ENCODE measurements around the gene CHST8.

CHST8 gene

GRCh38 chr19:33721735-33722297 is 100.1 kb downstream of the CHST8 start:
- Histone ChIP-seq H3K4me3 (ENCODE audit: low read length) (no peak overlapping the region), H3K9me3 (ENCODE audit: control insufficient read depth, low read length) (peaks cover under 1% of the 10 kb centered on the region), H3K4me1 (ENCODE audit: control insufficient read depth, insufficient read depth, low read length) (no peaks in the 10 kb centered on the region)

GRCh38 chr19:33722456-33723239 is 100.9 kb downstream of the CHST8 start:
- Histone ChIP-seq H3K36me3 (ENCODE audit: control insufficient read depth, insufficient read depth, low read length, severe bottlenecking) (no peaks in the 10 kb centered on the region), H3K4me3 (ENCODE audit: low read length) (no peak overlapping the region), H3K27me3 (replicated peaks; ENCODE audit: control insufficient read depth, insufficient read depth, low read length) (peaks cover 16% of the 10 kb centered on the region), H3K4me1 (ENCODE audit: control insufficient read depth, insufficient read depth, low read length) (no peaks in the 10 kb centered on the region), H3K9ac (ENCODE audit: low read length) (no peak overlapping the region), H3K9me3 (ENCODE audit: control insufficient read depth, low read length) (no peaks in the 10 kb centered on the region)
- DNase-seq (ENCODE audit: low read depth), result no peak

More at GRCh38 chr19:33721735-33722297, 100.1 kb downstream of the CHST8 start:
- Histone ChIP-seq H3K9ac (ENCODE audit: low read length) (no peak overlapping the region), H3K27me3 (replicated peaks; ENCODE audit: control insufficient read depth, insufficient read depth, low read length) (peaks cover 16% of the 10 kb centered on the region), H3K36me3 (ENCODE audit: control insufficient read depth, insufficient read depth, low read length, severe bottlenecking) (no peaks in the 10 kb centered on the region)
- no peak for DNase-seq (ENCODE audit: low read depth)

GRCh38 chr19:33723512-33723911 is 101.8 kb downstream of the CHST8 start:
- no peak for DNase-seq (ENCODE audit: low read depth)
- H3K4me3 ChIP-seq (ENCODE audit: low read length), result no peak overlapping the region
- H3K9me3 ChIP-seq (ENCODE audit: control insufficient read depth, low read length), result peaks cover under 1% of the 10 kb centered on the region
- H3K36me3 ChIP-seq (ENCODE audit: control insufficient read depth, insufficient read depth, low read length, severe bottlenecking), result no peaks in the 10 kb centered on the region
- peaks cover 21% of the 10 kb centered on the region for H3K27me3 ChIP-seq (replicated peaks; ENCODE audit: control insufficient read depth, insufficient read depth, low read length)
- H3K4me1 ChIP-seq (ENCODE audit: control insufficient read depth, insufficient read depth, low read length), result no peaks in the 10 kb centered on the region
- H3K9ac ChIP-seq (ENCODE audit: low read length), result no peak overlapping the region

- Histone ChIP-seq H3K9me3 (ENCODE audit: control insufficient read depth, low read length) (peaks cover 7% of the 10 kb centered on the region), H3K36me3 (ENCODE audit: control insufficient read depth, insufficient read depth, low read length, severe bottlenecking) (no peaks in the 10 kb centered on the region), H3K4me3 (ENCODE audit: low read length) (no peak overlapping the region), H3K27me3 (replicated peaks; ENCODE audit: control insufficient read depth, insufficient read depth, low read length) (peaks cover 22% of the 10 kb centered on the region), H3K4me1 (ENCODE audit: control insufficient read depth, insufficient read depth, low read length) (no peaks in the 10 kb centered on the region), H3K9ac (ENCODE audit: low read length) (no peak overlapping the region)
- DNase-seq (ENCODE audit: low read depth), result no peak
Observed at GRCh38 chr19:33724021-33724720, 102.4 kb downstream of the CHST8 start.

GRCh38 chr19:33724721-33725060 is 102.9 kb downstream of the CHST8 start:
- Histone ChIP-seq H3K4me1 (ENCODE audit: control insufficient read depth, insufficient read depth, low read length) (no peaks in the 10 kb centered on the region), H3K36me3 (ENCODE audit: control insufficient read depth, insufficient read depth, low read length, severe bottlenecking) (no peaks in the 10 kb centered on the region), H3K9ac (ENCODE audit: low read length) (no peak overlapping the region), H3K27me3 (replicated peaks; ENCODE audit: control insufficient read depth, insufficient read depth, low read length) (peaks cover 22% of the 10 kb centered on the region), H3K4me3 (ENCODE audit: low read length) (no peak overlapping the region), H3K9me3 (ENCODE audit: control insufficient read depth, low read length) (peaks cover 12% of the 10 kb centered on the region)
- no peak for DNase-seq (ENCODE audit: low read depth)

- H3K4me3 ChIP-seq (ENCODE audit: low read length), result no peak overlapping the region
- no peak overlapping the region for H3K9ac ChIP-seq (ENCODE audit: low read length)
- no peak for DNase-seq (ENCODE audit: low read depth)
- H3K9me3 ChIP-seq (ENCODE audit: control insufficient read depth, low read length), result peaks cover 12% of the 10 kb centered on the region
- no peaks in the 10 kb centered on the region for H3K36me3 ChIP-seq (ENCODE audit: control insufficient read depth, insufficient read depth, low read length, severe bottlenecking)
- no peaks in the 10 kb centered on the region for H3K4me1 ChIP-seq (ENCODE audit: control insufficient read depth, insufficient read depth, low read length)
- peaks cover 22% of the 10 kb centered on the region for H3K27me3 ChIP-seq (replicated peaks; ENCODE audit: control insufficient read depth, insufficient read depth, low read length)
Observed at GRCh38 chr19:33725567-33725966, 103.8 kb downstream of the CHST8 start.

- no peaks in the 10 kb centered on the region for H3K4me1 ChIP-seq (ENCODE audit: control insufficient read depth, insufficient read depth, low read length)
- no peak overlapping the region for H3K4me3 ChIP-seq (ENCODE audit: low read length)
- peaks cover 12% of the 10 kb centered on the region for H3K9me3 ChIP-seq (ENCODE audit: control insufficient read depth, low read length)
- H3K36me3 ChIP-seq (ENCODE audit: control insufficient read depth, insufficient read depth, low read length, severe bottlenecking), result no peaks in the 10 kb centered on the region
- peaks cover 25% of the 10 kb centered on the region for H3K27me3 ChIP-seq (replicated peaks; ENCODE audit: control insufficient read depth, insufficient read depth, low read length)
- no peak for DNase-seq (ENCODE audit: low read depth)
- H3K9ac ChIP-seq (ENCODE audit: low read length), result no peak overlapping the region
Observed at GRCh38 chr19:33726756-33727155, 105.0 kb downstream of the CHST8 start.

GRCh38 chr19:33727331-33727998 is 105.7 kb downstream of the CHST8 start:
- Histone ChIP-seq H3K36me3 (ENCODE audit: control insufficient read depth, insufficient read depth, low read length, severe bottlenecking) (no peaks in the 10 kb centered on the region), H3K4me1 (ENCODE audit: control insufficient read depth, insufficient read depth, low read length) (no peaks in the 10 kb centered on the region), H3K27me3 (replicated peaks; ENCODE audit: control insufficient read depth, insufficient read depth, low read length) (peaks cover 26% of the 10 kb centered on the region), H3K9ac (ENCODE audit: low read length) (no peak overlapping the region), H3K9me3 (ENCODE audit: control insufficient read depth, low read length) (peaks cover 12% of the 10 kb centered on the region), H3K4me3 (ENCODE audit: low read length) (no peak overlapping the region)
- no peak for DNase-seq (ENCODE audit: low read depth)

DNA sequence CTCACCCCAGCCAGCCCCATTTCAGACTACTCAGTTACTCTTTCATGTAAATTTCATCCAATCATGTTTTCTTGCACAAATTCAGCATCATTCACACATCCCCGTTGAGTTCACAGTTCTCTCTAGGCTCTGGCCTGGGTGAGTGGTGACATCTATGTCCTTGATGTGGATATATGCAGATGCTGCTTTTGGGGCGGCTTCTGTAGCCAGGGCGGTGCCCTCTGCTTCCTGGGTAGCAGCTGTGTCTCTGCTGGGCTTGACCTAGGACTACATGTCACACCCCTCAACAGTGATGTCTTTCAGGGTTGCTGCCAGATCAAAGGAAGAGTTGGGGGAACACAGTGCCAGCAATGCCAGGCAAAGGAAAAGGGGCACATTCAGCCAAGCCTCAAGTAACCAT is 106.4 kb downstream of the CHST8 start:
- Histone ChIP-seq H3K27me3 (replicated peaks; ENCODE audit: control insufficient read depth, insufficient read depth, low read length) (peaks cover 24% of the 10 kb centered on the region), H3K4me1 (ENCODE audit: control insufficient read depth, insufficient read depth, low read length) (no peaks in the 10 kb centered on the region), H3K4me3 (ENCODE audit: low read length) (no peak overlapping the region), H3K36me3 (ENCODE audit: control insufficient read depth, insufficient read depth, low read length, severe bottlenecking) (no peaks in the 10 kb centered on the region), H3K9me3 (ENCODE audit: control insufficient read depth, low read length) (peaks cover 12% of the 10 kb centered on the region), H3K9ac (ENCODE audit: low read length) (no peak overlapping the region)
- no peak for DNase-seq (ENCODE audit: low read depth)

DNA sequence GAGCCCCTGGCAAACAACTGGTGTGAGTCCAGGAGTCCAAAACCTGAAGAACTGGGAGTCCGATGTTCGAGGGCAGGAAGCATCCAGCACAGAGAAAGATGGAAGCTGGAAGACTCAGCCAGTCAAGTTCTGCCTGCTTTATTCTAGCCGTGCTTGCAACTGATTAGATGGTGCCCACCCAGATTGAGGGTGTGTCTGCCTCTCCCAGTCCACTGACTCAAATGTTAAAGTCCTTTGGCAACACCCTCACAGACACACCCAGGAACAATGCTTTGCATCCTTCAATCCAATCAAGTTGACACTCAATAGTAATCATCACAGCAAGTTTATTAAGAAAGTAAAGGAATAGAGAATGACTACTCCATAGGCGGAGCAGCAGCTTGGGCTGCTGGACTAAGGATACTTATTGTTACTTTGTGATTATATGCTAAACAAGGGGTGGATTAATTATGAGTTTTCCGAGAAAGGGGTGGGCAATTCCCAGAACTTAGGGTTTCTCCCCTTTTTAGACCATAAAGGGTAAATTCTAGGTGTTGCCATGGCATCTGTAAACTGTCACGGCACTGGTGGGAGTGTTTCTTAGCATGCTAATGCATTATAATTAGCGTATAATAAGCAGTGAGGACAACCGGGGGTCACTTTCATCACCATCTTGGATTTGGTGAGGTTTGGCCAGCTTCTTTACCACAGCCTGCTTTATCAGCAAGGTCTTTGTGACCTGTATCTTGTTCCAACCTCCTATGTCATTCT is 109.3 kb downstream of the CHST8 start:
- Histone ChIP-seq H3K36me3 (ENCODE audit: control insufficient read depth, insufficient read depth, low read length, severe bottlenecking) (no peaks in the 10 kb centered on the region), H3K9me3 (ENCODE audit: control insufficient read depth, low read length) (peaks cover 12% of the 10 kb centered on the region), H3K4me3 (ENCODE audit: low read length) (no peak overlapping the region), H3K9ac (ENCODE audit: low read length) (no peak overlapping the region), H3K4me1 (ENCODE audit: control insufficient read depth, insufficient read depth, low read length) (no peaks in the 10 kb centered on the region), H3K27me3 (replicated peaks; ENCODE audit: control insufficient read depth, insufficient read depth, low read length) (peaks cover 22% of the 10 kb centered on the region)
- no peak for DNase-seq (ENCODE audit: low read depth)

All from adipocyte (in vitro differentiated cells).